Ovary (tissue), 10 donors: ENCODE data around the gene C3orf80. TPM values are rescaled to one million over a fixed set of nuclear protein-coding genes. Genes with fewer than 3 reads are reported as not detected.
"Not testable (repeated sequence)": the region's sequence is repeated elsewhere in the genome, so short reads cannot be mapped to it uniquely, and the experiment has no call there.

Experiments used
- DNase-seq, 5 donors: peaks; one replicate each; pipeline ENCODE4 v3.0.0-alpha.2; 2019 to 2020
- H3K27ac ChIP-seq, 2 donors: fragments of 200-600 bp; one replicate each; pipeline versions ENCODE4 v1.5.1 to v1.8.0; 2019 to 2022
- H3K27me3 ChIP-seq: fragments of 200-600 bp; one replicate; pipeline ENCODE4 v1.8.0; 2022
- H3K36me3 ChIP-seq: fragments of 200-600 bp; sonication (generic); one replicate; pipeline ENCODE4 v1.5.1; 2019
- H3K4me1 ChIP-seq: one replicate; pipeline ENCODE4 v1.8.1; 2013; ENCODE audit warnings: mild to moderate bottlenecking, moderate library complexity; ENCODE audit not compliant: insufficient read depth
- H3K4me3 ChIP-seq: fragments of 200-600 bp; sonication (generic); one replicate; pipeline ENCODE4 v1.5.1; 2017
- H3K9me3 ChIP-seq, 2 donors: fragments of 200-600 bp in 1 of 2; sonication (generic) in 1 of 2; one replicate each; pipeline versions ENCODE4 v1.5.1 to v1.8.1; 2013 to 2019; ENCODE audit warnings: mild to moderate bottlenecking in 1 of 2, moderate library complexity in 1 of 2
- EP300 ChIP-seq: sonication (generic); formaldehyde crosslinking; IDR thresholded peaks from one replicate; pipeline ENCODE4 v1.6.1; 2017; ENCODE audit warnings: antibody characterized with exemption
- POLR2A ChIP-seq: fragments of 450-650 bp; IDR thresholded peaks from one replicate; pipeline ENCODE4 v1.6.1; 2017; ENCODE audit warnings: antibody characterized with exemption, mild to moderate bottlenecking, moderate library complexity
- WGBS, 3 donors: extraction: QIAGEN DNeasy Blood & Tissue Kit in 1 of 3; methylation state at CpG; one replicate each; pipeline versions ENCODE4 v1.1.5 to v1.1.7; 2013 to 2017; 5-methylcytosine and 5-hydroxymethylcytosine counted together
- intact Hi-C, 4 donors: fragments of 100-400 bp; cut with DNase I; formaldehyde crosslinking; loops; one replicate each; pipeline versions ENCODE4 v1.11.0 to v1.15.1; 2022 to 2023
- long read RNA-seq, 3 donors: library from polyadenylated mRNA in 2 of 3; unstranded in 2 of 3; transcript quantifications; one replicate each; pipeline ENCODE4 v2.0.0 and lab custom pipeline, GENCODE V29; 2021 to 2026
- polyA plus RNA-seq, 2 donors: library from polyadenylated mRNA; stranded (reverse); fragments of 200-250 nt in 1 of 2; fragments of 350-450 nt in 1 of 2; fragmentation: Illumina TruSeq in 1 of 2; extraction: RNeasy Lipid Tissue Mini Kit (QIAGEN cat#74804) in 1 of 2; gene quantifications; one replicate each; pipeline ENCODE4 v1.2.3, GENCODE V29; 2013 to 2014
- total RNA-seq, 7 donors: library from RNA; depleted of rRNA in 2 of 7; stranded (reverse); fragments of >200 nt in 2 of 7; fragmentation: NEBNext Ultra II Directional in 3 of 7; extraction: Animal tissue kit (Norgen Biotek cat#: 25700) in 3 of 7; gene quantifications; one replicate each; pipeline versions ENCODE4 v1.1.0 to v1.2.4, GENCODE V29; 2016 to 2023
- TF ChIP-seq, protein P1 (sequence below), 3 donors: fragments of 450-650 bp in 2 of 3; fragments of 200-600 bp in 1 of 3; IDR thresholded peaks; one replicate each; pipeline versions ENCODE4 v1.5.1 to v1.8.0; 2016 to 2022; ENCODE audit warnings: antibody characterized with exemption in 3 of 3, mild to moderate bottlenecking in 1 of 3
- donor health status: DM: no; HTN: no; CAD: no; lungs with moderate emphysema.
- donor health status: DM: no; HTN: no; CAD: no.
- donor health status: Bipolar disorder and iron deficiency.
- donor health status: DM: yes; HTN: yes; CAD: no.
- donor health status: DM: no; HTN: no; CAD: no.
- donor health status: DM: yes; HTN: yes; CAD: no.

Gene C3orf80
- under 1 TPM in 5 of 7 donors, not detected in 2; 0.15 to 0.43 (median 0.32) TPM for total RNA-seq
- under 1 TPM; 0.27 to 0.34 TPM for polyA plus RNA-seq
- long read RNA-seq, donor 1, result 0 reads
- long read RNA-seq, donor 2, result 0 reads
- long read RNA-seq, donor 3, partial matches to known transcripts, result 0 of 1 reads
- long read RNA-seq, donor 3, other reads (novel, unspliced or antisense), result 0 of 1 reads

DNA sequence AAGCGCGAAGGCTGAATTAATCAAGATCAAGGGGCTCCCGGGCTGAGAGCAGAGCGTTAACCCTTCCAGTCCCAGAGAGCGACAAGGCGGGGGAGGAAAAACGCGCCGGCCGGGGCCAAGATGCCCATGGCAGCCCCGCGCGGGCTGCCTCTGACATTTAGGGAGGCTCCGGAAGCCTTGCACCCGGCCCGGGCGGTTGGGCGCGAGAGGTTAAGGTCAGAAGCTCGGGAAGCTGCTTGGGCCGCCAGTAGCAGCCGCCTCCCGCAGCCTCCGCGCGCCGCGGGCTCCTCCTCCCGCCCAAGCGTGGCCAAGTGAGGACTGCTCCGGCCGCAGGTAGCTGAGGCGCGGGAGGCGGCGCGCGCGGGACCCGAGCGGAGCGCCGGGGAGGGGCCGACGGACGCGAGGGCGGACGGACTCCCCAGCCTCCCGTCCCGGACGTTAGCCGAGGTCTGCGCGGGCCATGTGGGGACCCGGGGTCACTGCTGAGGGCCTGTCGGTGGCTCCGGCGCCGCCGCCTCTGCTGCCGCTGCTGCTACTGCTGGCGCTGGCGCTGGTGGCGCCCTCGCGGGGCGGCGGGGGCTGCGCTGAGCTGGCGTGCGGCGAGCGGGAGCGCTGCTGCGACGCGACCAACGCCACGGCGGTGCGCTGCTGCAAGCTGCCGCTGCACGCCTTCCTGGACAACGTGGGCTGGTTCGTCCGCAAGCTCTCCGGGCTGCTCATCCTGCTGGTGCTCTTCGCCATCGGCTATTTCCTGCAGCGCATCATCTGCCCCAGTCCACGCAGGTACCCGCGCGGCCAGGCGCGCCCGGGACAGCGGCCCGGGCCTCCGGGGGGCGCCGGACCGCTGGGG lies at the start of gene C3orf80:
Gene C3orf80, plus strand, starts transcription at position 247 of the 850 bp plus-strand sequence. Its CDS starts 214 bp downstream, at position 461.
- DNase-seq, result peak in 3 of 5 donors; percentile 26 to 46 (median 36)
- 0 to 1% (median 0%) methylated on average over 45 to 104 of the region's 104 CpGs for WGBS, 3 donors
- Histone ChIP-seq H3K27ac (no peak within 1 kb of the TSS), H3K9me3 (no peaks in the 10 kb centered on the region), H3K27me3 (peaks cover 3% of the 10 kb centered on the region), H3K36me3 (no peaks in the 10 kb centered on the region), H3K4me1 (peaks cover 6% of the 10 kb centered on the region), H3K4me3 (peak within 1 kb of the TSS; percentile 43)
- TF ChIP-seq, protein P1, sequence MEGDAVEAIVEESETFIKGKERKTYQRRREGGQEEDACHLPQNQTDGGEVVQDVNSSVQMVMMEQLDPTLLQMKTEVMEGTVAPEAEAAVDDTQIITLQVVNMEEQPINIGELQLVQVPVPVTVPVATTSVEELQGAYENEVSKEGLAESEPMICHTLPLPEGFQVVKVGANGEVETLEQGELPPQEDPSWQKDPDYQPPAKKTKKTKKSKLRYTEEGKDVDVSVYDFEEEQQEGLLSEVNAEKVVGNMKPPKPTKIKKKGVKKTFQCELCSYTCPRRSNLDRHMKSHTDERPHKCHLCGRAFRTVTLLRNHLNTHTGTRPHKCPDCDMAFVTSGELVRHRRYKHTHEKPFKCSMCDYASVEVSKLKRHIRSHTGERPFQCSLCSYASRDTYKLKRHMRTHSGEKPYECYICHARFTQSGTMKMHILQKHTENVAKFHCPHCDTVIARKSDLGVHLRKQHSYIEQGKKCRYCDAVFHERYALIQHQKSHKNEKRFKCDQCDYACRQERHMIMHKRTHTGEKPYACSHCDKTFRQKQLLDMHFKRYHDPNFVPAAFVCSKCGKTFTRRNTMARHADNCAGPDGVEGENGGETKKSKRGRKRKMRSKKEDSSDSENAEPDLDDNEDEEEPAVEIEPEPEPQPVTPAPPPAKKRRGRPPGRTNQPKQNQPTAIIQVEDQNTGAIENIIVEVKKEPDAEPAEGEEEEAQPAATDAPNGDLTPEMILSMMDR (IDR thresholded peaks at IDR 0.05), result peak in 1 of 3 donors; percentile 11
- TF ChIP-seq POLR2A, result no peak
- intact Hi-C loops, result no loop called here

DNA sequence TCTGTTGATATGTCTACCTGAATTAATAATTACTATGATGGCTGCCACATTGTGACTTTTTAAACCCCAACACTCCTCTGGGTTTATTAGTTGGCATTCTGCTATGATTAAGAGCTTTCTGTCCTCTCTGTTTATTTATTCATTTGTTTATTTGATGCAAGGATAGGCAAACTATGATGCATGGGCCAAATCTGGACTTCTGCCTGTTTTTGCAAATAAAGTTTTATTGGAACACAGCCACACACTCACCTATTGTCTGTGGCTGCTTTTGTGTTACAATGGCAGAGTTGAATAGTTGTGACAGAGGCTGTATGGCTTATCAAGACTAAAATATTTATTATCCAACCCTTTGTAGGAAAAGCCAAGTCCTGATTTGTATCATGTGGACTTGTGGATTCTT lies 48.3 kb upstream of the C3orf80 start:
- Histone ChIP-seq H3K36me3 (no peaks in the 10 kb centered on the region), H3K27me3 (no peaks in the 10 kb centered on the region), H3K4me1 (no peaks in the 10 kb centered on the region), H3K27ac (no peak overlapping the region), H3K9me3 (no peaks in the 10 kb centered on the region), H3K4me3 (no peak overlapping the region)
- TF ChIP-seq POLR2A, result no peak
- TF ChIP-seq EP300, result no peak
- TF ChIP-seq, protein P1 (IDR thresholded peaks at IDR 0.05), result no peak
- DNase-seq, result no peak
- intact Hi-C loops, result no loop called here

DNA sequence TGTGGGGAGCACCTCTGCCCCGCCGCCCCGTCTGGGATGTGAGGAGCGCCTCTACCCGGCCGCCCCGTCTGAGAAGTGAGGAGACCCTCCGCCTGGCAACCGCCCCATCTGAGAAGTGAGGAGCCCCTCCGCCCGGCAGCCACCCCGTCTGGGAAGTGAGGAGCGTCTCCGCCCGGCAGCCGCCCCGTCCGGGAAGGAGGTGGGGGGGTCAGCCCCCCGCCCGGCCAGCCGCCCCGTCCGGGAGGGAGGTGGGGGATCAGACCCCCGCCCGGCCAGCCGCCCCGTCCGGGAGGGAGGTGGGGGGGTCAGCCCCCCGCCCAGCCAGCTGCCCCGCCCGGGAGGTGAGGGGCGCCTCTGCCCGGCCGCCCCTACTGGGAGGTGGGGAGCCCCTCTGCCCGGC lies 46.6 kb upstream of the C3orf80 start:
- 93 to 97% (median 95%) methylated on average over 13 to 34 of the region's 35 CpGs for WGBS, 3 donors
- H3K4me3 ChIP-seq, H3K36me3 ChIP-seq, intact Hi-C loops, H3K27ac ChIP-seq, H3K4me1 ChIP-seq, DNase-seq, H3K27me3 ChIP-seq, H3K9me3 ChIP-seq: not testable (repeated sequence)

DNA sequence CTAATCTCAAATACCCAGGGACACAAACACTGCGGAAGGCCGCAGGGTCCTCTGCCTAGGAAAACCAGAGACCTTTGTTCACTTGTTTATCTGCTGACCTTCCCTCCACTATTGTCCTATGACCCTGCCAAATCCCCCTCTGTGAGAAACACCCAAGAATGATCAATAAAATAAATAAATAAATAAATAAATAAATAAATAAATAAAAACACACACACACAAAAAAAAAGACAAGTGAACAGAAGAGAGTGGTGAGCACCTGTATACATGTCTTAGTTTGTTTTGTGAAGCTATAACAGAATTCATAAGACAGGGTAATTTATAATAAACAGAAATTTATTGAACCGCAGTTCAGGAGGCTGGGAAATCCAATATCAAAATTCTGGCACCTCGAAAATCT lies 45.8 kb upstream of the C3orf80 start:
- H3K4me1 ChIP-seq, H3K36me3 ChIP-seq, H3K27ac ChIP-seq, H3K9me3 ChIP-seq, DNase-seq, intact Hi-C loops, H3K4me3 ChIP-seq, H3K27me3 ChIP-seq: not testable (repeated sequence)
- WGBS, 3 donors, result 80 to 89% (median 87%) methylated on average over 2 to 4 of the region's 4 CpGs

DNA sequence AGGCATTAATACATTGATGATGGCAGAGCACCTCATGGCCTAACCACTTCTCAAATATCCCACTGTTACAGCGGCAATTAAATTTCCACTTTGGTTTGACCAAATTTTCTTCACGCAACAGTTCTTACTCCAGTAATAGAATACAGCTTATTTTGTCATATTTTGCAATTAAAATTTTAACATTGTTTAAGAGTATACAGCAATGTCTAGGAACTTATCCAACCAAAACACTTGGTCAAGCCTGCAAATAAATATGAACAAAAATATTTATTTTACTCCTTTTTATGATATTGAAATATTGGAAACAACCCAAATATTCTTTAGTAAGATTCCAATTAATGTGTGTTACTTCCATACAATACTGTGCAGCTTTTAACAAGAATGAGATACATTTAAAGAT lies 45.3 kb upstream of the C3orf80 start:
- H3K9me3 ChIP-seq, result no peaks in the 10 kb centered on the region
- no peak for DNase-seq
- intact Hi-C loops, result no loop called here
- no peaks in the 10 kb centered on the region for H3K36me3 ChIP-seq
- H3K27ac ChIP-seq, result no peak overlapping the region
- TF ChIP-seq EP300 (no peak), POLR2A (no peak)
- TF ChIP-seq, protein P1 (IDR thresholded peaks at IDR 0.05), result no peak
- no peaks in the 10 kb centered on the region for H3K4me1 ChIP-seq
- WGBS, 3 donors, result 39 to 58% (median 58%) methylated on average over 2 of the region's 2 CpGs
- H3K27me3 ChIP-seq, result no peaks in the 10 kb centered on the region
- H3K4me3 ChIP-seq, result no peak overlapping the region
